Glutamatergic neuron (in vitro differentiated cells): ENCODE data around the gene PANX2. TPM values are rescaled to one million over a fixed set of nuclear protein-coding genes. Genes with fewer than 3 reads are reported as not detected.

ENCODE experiments used
- DNase-seq: peaks from one replicate; pipeline ENCODE4 v3.0.0; 2022
- H3K27ac Mint-ChIP-seq: one replicate; pipeline ENCODE4 v1.8.0; 2020; ENCODE audit warnings: mild to moderate bottlenecking, mixed read lengths, inconsistent platforms; ENCODE audit not compliant: unreplicated experiment
- H3K27me3 Mint-ChIP-seq: one replicate; pipeline ENCODE4 v1.8.0; 2020; ENCODE audit warnings: mild to moderate bottlenecking, moderate library complexity, mixed read lengths, inconsistent platforms; ENCODE audit not compliant: unreplicated experiment
- H3K36me3 Mint-ChIP-seq: one replicate; pipeline ENCODE4 v1.8.0; 2020; ENCODE audit warnings: mild to moderate bottlenecking, mixed read lengths, inconsistent platforms; ENCODE audit not compliant: unreplicated experiment
- H3K4me1 Mint-ChIP-seq: one replicate; pipeline ENCODE4 v1.8.0; 2020; ENCODE audit warnings: mild to moderate bottlenecking, low read depth, mixed read lengths, inconsistent platforms; ENCODE audit not compliant: unreplicated experiment
- H3K4me3 Mint-ChIP-seq: one replicate; pipeline ENCODE4 v1.8.0; 2020; ENCODE audit warnings: mild to moderate bottlenecking, mixed read lengths, inconsistent platforms; ENCODE audit not compliant: unreplicated experiment
- H3K9me3 Mint-ChIP-seq: one replicate; pipeline ENCODE4 v1.8.0; 2020; ENCODE audit warnings: mild to moderate bottlenecking, moderate library complexity, mixed read lengths, inconsistent platforms; ENCODE audit not compliant: unreplicated experiment
- CTCF ChIP-seq: fragments of 200-600 bp; sonication (generic); IDR thresholded peaks from one replicate; pipeline ENCODE4 v1.5.0; 2021; ENCODE audit not compliant: partially characterized antibody, unreplicated experiment
- total RNA-seq: library from RNA; stranded (reverse); fragmentation: NEBNext Ultra II Directional; extraction: Animal tissue kit (Norgen Biotek cat#: 25700); gene quantifications from one replicate; pipeline ENCODE4 v1.2.1, GENCODE V29; 2021; ENCODE audit not compliant: unreplicated experiment

Gene PANX2
- total RNA-seq, 1 donor from 2014 or later: 1.8 TPM

- peaks cover 1% of the 10 kb centered on the region for H3K4me1 Mint-ChIP-seq
Observed at GRCh38 chr22:50225200-50225969, 54.9 kb downstream of the PANX2 start.

GRCh38 chr22:50226063-50226874, 55.7 kb downstream of the PANX2 start:
- Mint-ChIP-seq H3K9me3 (peaks cover 13% of the 10 kb centered on the region), H3K4me3 (no peak overlapping the region), H3K36me3 (no peaks in the 10 kb centered on the region), H3K27ac (no peak overlapping the region), H3K27me3 (peaks cover 9% of the 10 kb centered on the region), H3K4me1 (peaks cover 1% of the 10 kb centered on the region)
- DNase-seq: peak; percentile 11
- TF ChIP-seq CTCF: no peak

More at GRCh38 chr22:50225200-50225969, 54.9 kb downstream of the PANX2 start:
- Mint-ChIP-seq H3K4me3 (no peak overlapping the region), H3K27ac (no peak overlapping the region), H3K27me3 (peaks cover 11% of the 10 kb centered on the region), H3K9me3 (peaks cover 15% of the 10 kb centered on the region), H3K36me3 (no peaks in the 10 kb centered on the region)
- no peak for TF ChIP-seq CTCF
- DNase-seq: peak; percentile 30

GRCh38 chr22:50226875-50227165, 56.3 kb downstream of the PANX2 start:
- H3K27ac Mint-ChIP-seq: no peak overlapping the region
- H3K36me3 Mint-ChIP-seq: no peaks in the 10 kb centered on the region
- H3K4me3 Mint-ChIP-seq: no peak overlapping the region
- peaks cover 1% of the 10 kb centered on the region for H3K4me1 Mint-ChIP-seq
- H3K9me3 Mint-ChIP-seq: peaks cover 13% of the 10 kb centered on the region
- DNase-seq: peak; percentile 11
- TF ChIP-seq CTCF: no peak
- H3K27me3 Mint-ChIP-seq: peaks cover 9% of the 10 kb centered on the region

GRCh38 chr22:50227579-50228215, 57.2 kb downstream of the PANX2 start:
- no peak overlapping the region for H3K27ac Mint-ChIP-seq
- H3K4me3 Mint-ChIP-seq: no peak overlapping the region
- H3K27me3 Mint-ChIP-seq: peaks cover 9% of the 10 kb centered on the region
- no peak for TF ChIP-seq CTCF
- DNase-seq: no peak
- no peaks in the 10 kb centered on the region for H3K36me3 Mint-ChIP-seq
- peaks cover 13% of the 10 kb centered on the region for H3K9me3 Mint-ChIP-seq
- peaks cover 1% of the 10 kb centered on the region for H3K4me1 Mint-ChIP-seq
